ENCODE results near the gene ATP13A3.

The ATP13A3 gene

GRCh38 chr3:194367992-194368841 lies 118.6 kb downstream of the ATP13A3 start:
- no peak for DNase-seq

GRCh38 chr3:194365978-194366490 lies 120.8 kb downstream of the ATP13A3 start:
- DNase-seq: no peak

GRCh38 chr3:194365526-194365925 lies 121.3 kb downstream of the ATP13A3 start:
- DNase-seq: no peak

- DNase-seq: no peak
These were observed 122.0 kb downstream of the ATP13A3 start for GRCh38 chr3:194364652-194365434.

- no peak for DNase-seq
These were observed 122.5 kb downstream of the ATP13A3 start for GRCh38 chr3:194364314-194364651.

- DNase-seq: no peak
These were observed 126.2 kb downstream of the ATP13A3 start for GRCh38 chr3:194360568-194360967.

GRCh38 chr3:194357681-194358080 lies 129.1 kb downstream of the ATP13A3 start:
- no peak for DNase-seq

- DNase-seq: no peak
These were observed 131.4 kb downstream of the ATP13A3 start for GRCh38 chr3:194355379-194355778.

GRCh38 chr3:194354315-194354714 lies 132.5 kb downstream of the ATP13A3 start:
- no peak for DNase-seq

Measured in suppressor macrophage treated with lipopolysaccharide for 4 hours (primary cell).